ENCODE measurements around the gene COBLL1.

- TF ChIP-seq, protein P1, sequence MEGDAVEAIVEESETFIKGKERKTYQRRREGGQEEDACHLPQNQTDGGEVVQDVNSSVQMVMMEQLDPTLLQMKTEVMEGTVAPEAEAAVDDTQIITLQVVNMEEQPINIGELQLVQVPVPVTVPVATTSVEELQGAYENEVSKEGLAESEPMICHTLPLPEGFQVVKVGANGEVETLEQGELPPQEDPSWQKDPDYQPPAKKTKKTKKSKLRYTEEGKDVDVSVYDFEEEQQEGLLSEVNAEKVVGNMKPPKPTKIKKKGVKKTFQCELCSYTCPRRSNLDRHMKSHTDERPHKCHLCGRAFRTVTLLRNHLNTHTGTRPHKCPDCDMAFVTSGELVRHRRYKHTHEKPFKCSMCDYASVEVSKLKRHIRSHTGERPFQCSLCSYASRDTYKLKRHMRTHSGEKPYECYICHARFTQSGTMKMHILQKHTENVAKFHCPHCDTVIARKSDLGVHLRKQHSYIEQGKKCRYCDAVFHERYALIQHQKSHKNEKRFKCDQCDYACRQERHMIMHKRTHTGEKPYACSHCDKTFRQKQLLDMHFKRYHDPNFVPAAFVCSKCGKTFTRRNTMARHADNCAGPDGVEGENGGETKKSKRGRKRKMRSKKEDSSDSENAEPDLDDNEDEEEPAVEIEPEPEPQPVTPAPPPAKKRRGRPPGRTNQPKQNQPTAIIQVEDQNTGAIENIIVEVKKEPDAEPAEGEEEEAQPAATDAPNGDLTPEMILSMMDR (conservative IDR thresholded peaks at IDR 0.05), result no peak
- TF ChIP-seq EZH2 (IDR thresholded peaks at IDR 0.05; ENCODE audit: low read depth), result no peak
Measured at GRCh38 chr2:164821338-164821737, 20.3 kb downstream of the COBLL1 start.
